ENCODE data around the gene TRIM45.
"Not testable (repeated sequence)": the region's sequence is repeated elsewhere in the genome, so short reads cannot be mapped to it uniquely, and the experiment has no call there.

TRIM45 gene, protein sequence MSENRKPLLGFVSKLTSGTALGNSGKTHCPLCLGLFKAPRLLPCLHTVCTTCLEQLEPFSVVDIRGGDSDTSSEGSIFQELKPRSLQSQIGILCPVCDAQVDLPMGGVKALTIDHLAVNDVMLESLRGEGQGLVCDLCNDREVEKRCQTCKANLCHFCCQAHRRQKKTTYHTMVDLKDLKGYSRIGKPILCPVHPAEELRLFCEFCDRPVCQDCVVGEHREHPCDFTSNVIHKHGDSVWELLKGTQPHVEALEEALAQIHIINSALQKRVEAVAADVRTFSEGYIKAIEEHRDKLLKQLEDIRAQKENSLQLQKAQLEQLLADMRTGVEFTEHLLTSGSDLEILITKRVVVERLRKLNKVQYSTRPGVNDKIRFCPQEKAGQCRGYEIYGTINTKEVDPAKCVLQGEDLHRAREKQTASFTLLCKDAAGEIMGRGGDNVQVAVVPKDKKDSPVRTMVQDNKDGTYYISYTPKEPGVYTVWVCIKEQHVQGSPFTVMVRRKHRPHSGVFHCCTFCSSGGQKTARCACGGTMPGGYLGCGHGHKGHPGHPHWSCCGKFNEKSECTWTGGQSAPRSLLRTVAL

DNA sequence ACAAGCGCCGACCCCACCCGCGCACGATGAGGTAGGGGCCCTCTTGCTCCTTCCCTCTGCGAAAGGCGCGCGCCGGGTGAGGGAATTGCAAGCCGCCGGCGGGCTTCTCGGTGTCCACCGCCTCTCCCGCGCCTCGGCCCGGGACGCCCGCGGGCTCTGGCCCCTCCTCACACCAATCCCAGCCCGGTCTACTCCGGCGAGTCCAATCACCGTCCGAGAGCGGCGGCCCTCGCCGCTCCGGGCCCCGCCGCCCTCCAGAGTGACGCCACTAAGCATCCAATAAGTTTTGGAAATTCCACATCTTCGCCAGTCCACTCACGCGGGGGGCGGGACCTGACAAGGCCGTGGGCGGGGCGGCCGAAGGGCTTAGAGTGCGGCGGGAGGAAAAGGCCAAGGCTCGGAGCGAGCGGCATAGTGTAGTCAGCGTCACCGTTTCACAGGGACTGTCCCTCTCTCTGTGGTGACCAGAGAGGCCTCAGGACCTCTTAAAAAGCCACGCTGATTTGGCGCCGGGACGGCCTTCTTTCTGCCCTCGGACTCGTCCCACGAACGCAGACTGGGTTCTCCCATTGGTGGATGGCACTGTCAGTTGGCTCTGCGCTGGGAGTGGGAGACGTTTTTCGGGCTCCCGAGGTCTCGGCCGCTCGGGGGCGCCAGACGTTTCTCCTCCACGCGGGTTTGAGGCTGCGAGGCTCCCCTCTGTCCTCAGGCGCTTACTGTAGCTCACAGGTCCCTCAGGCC is at the start of gene TRIM45:
Gene TRIM45, minus strand, starts transcription at position 161 of the 741 bp plus-strand sequence. CDS start 548 bp downstream, outside the sequence.
- in situ Hi-C loops (cut with MboI; ENCODE audit: low sequenced_read_pairs), result no loop called here

DNA sequence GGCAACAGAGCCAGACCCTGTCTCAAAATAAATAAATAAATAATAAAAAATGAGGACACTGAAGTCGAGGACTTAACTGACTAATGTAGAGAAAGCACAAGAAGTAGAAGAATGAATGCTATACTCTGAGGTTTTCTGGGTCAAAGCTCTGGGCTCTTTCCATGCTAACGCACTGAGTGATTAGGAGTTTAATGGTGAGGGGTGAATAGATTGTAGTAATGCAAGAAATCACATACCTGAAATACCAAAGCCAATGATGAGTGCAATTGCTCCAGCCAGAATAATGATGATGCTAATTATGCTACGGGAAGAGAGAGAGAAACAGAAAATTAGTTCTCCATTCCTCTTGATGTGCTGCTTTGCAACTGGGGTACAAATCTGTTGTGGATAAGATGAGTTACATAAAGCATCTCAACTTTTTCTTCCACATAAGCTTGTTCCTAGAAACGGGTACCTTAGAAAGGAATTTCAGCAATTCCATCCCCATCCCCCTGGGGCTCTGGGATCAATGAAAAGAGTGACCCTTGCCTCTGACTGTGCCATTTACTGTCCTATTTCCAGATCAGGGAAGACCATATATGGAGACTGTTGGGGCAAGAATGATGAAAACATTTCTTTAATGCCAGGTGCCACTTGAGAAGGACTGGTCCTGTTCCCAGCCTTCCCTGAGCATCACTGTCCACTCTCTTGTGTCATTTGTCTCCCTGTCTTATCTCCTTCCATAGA is 48.5 kb upstream of the TRIM45 start:
- in situ Hi-C loops (cut with MboI; ENCODE audit: low sequenced_read_pairs), result no loop called here

DNA sequence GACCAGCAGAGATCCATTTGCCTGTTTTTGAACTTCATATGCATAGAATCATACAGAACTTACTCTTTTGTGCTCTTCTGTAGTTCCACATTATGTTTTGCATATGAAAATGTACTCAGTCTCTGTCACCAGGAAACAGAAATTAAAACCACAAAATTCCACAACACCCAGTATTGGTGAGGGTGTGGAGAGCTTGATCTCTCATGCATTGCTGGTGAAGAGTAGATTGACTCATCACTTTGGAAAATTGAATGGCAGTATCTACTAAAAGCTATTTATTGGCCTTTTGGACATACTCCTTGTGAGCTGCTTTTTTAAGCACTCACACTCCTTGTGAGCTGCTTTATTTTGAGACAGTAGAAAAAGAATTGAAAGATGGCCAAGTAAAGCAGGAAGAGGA is 45.9 kb upstream of the TRIM45 start:
- in situ Hi-C loops (cut with MboI; ENCODE audit: low sequenced_read_pairs), result no loop called here

DNA sequence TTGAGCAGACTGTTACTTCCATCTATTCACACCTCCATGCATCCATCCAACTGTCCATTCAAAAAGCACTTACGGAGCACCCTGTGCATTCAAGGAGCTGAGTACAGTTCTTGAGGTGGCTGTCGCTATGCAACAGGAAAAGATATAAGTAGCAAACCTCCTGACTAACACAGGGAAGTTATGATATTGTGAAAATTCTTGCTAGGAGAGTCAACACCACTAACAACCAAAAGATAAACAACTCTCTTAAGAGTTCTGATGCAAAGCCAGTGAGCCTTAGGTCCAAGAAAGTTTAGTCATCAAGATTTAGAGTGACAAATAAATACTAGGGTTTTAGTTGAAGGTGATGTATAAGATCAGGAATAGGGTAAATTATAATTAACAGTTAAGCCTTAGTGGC is 44.5 kb upstream of the TRIM45 start:
- in situ Hi-C loops (cut with MboI; ENCODE audit: low sequenced_read_pairs), result no loop called here

DNA sequence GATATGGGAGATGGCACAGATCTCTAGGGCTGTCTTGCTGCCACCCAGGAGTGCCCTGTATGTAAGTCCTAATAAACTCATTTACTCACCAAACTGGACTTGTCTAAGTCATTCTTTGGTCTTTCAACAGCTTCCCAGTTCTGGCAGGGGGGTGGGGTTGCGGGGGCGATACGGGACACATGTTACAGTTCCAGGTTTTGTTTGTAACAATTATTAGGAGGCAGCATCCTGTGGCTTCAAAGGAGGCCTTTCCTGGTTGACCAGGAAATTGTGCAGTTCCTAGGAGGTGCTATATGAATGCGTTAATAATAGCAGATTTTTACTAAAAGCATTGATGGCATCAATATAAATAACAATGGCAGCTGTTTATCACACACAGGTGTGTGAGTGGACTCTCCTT is 42.7 kb upstream of the TRIM45 start:
- in situ Hi-C loops (cut with MboI; ENCODE audit: low sequenced_read_pairs), result no loop called here

DNA sequence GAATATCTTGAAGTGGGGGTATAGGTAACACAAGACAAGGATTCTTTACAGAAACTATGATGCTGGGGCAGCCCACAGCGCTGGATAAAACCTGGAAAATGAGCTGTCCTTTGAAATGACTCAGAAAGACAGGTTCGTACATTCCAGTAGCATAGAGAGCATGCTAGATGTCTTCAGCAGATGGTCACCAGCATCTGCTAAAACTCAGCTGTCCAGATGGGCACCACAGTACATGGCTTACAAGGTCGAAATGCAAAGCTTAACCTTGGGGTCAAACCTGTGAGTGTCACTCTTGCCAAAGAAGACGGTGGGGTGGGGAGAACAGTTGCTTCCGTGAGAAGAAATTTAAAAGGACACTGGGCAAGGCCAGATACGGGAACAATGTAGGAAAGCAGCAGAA is 41.3 kb upstream of the TRIM45 start:
- in situ Hi-C loops (cut with MboI; ENCODE audit: low sequenced_read_pairs), result no loop called here

DNA sequence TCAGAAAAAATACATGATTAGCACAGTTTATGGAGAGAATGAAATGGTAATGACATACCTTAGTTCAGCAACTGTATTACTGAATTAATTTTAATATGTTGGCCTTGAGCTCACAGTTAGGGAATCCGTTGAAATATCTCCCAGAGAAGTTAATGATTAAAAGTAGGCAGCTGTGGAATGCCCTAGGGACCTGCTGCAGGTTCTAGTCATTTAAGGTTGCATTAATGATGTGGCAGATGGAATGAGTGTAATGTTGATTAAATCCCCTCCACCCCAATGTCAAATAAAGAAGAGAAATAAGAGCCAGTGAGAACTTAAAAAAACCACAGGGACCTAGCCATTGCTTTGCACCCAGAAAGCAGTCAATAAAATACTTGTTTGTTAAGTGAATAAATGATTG is 40.3 kb upstream of the TRIM45 start:
- in situ Hi-C loops (cut with MboI; ENCODE audit: low sequenced_read_pairs), result no loop called here

DNA sequence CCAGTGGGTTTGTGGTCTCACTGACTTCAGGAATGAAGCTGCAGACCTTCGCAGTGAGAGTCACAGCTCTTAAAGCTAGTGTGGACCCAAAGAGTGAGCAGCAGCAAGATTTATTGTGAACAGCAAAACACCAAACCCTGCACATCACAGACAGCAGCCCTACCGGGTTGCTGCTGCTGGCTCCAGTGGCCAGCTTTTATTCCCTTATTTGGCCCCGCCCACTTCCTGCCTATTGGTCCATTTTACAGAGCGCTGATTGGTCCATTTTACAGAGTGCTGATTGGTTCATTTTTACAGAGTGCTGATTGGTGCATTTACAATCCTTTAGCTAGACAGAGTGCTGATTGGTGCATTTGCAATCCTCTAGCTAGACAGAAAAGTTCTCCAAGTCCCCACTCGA is 29.8 kb upstream of the TRIM45 start:
- in situ Hi-C loops (cut with MboI; ENCODE audit: low sequenced_read_pairs), result not testable (repeated sequence)

DNA sequence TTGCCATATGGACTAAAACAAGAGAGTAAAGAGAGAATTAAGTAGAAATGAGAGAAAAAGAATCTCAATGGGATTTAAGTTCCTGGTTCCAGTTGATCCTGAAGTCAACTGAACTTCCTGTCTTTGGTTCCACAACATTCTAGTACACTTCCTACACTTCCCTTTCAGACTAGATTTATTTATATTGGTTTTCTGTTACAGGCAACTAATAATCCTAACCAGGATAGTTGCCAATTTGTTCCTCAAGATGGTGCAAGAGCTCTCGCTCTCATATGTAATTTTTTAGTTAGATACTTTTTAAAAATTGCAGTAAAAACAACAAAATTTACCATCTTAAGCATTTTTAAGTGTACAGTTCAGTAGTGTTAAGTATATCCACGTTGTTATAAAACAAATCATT is 28.8 kb upstream of the TRIM45 start:
- in situ Hi-C loops (cut with MboI; ENCODE audit: low sequenced_read_pairs), result no loop called here

DNA sequence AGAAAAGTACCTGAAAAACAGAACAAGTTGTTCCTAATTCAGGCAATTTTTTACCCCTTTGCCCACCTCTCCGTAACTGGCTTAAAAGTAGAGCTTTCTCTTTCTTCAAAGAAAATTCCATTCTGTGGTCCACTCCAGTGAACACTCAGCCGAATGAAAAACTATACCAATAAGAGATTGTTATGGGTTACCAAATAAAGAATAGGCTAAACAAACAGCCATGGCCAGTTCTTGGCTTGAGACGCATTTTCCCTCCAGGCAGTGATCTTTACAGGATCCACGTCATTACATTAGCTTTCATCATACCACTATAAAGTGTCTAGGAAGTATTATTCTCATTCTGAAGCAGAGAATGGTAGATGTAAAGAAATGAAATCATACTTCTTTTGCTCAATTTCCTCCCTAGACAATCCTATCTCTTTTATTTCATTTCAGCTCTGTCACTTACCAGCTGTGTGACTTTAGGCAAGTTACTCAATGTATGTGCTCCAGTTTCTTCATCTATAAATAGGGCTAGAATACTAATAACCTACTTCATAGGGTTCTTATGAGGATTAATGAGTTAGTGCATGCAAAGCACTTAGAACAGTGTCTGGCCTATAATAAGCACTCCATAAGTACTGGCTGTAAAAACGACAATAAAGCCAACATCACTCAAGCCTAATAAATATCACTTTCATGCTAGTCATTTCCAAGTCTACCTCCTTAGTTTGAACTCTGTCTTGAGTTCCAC is 26.5 kb upstream of the TRIM45 start:
- in situ Hi-C loops (cut with MboI; ENCODE audit: low sequenced_read_pairs), result no loop called here

DNA sequence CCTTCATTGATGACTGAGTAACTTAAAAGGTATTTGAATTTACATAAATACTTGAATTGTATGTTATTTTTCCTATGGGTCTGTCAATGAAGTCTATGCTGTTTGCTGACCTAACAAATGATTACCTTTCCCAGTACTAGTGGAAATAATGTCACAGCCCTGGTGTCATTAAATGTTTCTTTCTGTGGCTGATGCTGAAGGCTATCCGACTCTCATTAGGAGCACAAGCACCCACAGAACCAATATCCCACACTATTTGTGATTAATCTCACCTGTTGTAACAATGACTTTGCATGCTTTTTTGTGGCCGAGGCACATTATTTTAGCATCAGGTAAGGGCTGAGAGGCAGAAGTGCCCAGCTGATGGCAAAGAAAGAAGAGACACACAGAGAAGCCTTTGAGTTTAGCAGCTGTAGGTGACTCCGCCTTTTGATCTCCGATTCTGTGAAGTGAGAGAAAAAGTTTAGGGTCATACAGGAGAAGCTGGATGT is 25.8 kb upstream of the TRIM45 start:
- in situ Hi-C loops (cut with MboI; ENCODE audit: low sequenced_read_pairs), result no loop called here

DNA sequence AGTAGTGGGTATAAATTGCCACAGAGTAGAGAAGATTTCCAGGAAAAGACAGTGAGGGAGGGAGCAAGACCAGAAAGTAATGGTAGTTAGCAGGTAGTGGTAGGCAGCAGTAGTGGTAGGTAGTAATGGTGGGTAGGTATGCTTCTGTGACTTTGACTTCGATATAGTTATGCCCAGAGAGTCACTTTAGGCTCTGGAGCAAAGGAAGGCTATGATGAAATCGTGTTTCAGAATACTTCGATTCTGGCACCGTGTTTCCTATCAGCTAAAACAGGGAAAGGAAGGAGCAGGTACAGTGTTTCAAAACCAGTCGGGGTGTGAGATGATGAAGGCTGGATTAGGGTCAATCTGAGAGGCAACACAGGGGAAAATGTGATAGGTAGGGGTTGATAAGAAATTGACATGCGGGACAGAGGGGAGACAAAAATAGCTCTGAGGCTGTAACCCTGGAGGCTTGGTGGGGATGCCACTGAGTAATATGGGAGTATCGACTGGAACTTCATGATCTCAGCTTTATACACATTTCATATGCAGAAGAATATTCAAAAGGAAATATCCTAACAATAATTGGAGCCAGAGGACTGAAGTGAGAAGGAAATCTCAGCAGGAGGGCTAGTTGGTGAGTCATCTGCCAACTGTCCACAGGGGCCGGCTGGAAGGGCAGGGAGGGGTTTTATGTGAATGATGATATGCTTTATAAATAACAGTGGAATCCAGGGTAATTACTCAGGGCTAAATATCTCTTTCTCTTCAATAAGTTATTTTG is 25.2 kb upstream of the TRIM45 start:
- in situ Hi-C loops (cut with MboI; ENCODE audit: low sequenced_read_pairs), result no loop called here

DNA sequence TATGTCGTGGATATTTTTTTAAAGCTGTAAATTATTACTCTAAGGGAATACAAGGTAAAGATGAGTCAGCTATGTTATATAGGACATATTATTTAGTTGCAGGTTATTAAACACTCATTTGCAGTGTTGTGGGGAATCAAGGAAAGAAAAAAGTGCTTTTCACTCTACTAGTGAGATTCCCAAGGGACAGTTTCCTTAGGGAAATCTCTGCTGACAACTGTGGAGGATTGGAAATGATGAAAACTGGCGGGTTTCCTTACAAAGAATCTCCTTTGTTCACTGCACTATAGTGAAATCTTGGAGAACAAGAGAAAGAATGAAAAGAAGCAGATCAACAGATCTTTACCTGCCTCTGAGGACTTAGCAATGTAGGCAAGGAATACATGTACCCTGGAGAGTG is 24.5 kb upstream of the TRIM45 start:
- in situ Hi-C loops (cut with MboI; ENCODE audit: low sequenced_read_pairs), result no loop called here

DNA sequence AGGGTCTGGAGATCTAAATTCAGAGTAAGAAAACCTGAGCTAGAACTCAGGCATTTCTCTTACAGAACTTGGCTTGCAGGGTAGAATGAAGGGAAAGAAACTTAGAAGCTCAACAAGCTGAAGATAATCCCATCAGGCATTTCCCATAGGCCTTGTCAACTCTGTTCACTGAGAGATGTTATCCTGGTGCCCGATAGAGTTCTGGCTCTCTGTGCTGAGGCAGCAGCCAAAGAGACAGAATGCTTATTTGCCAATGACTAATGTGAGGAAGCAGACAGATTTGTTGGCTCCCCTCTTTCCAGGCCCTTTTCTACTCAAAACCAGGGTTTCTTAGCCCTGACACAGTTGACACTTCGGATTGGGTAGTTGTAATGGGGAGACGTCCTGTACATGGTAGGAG is 22.3 kb upstream of the TRIM45 start:
- in situ Hi-C loops (cut with MboI; ENCODE audit: low sequenced_read_pairs), result no loop called here

DNA sequence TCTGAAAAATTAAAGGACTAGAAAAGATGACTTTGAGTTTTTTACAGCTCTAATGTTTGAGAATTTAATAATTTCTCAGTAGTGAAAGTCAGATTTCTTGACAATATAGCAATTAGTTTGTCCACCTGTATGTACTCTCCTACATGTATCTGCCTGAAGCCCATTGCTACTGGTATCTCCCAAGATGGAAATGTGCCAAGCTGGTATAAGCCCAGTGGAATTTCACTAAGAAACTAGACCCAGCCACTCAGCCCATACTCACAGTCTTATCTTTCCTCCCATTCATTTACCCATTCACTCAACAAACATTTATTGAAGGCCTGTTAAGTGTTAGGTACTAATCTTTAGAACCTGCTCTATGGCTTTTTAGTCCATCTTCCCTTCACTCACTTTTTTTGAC is 21.6 kb upstream of the TRIM45 start:
- in situ Hi-C loops (cut with MboI; ENCODE audit: low sequenced_read_pairs), result no loop called here

DNA sequence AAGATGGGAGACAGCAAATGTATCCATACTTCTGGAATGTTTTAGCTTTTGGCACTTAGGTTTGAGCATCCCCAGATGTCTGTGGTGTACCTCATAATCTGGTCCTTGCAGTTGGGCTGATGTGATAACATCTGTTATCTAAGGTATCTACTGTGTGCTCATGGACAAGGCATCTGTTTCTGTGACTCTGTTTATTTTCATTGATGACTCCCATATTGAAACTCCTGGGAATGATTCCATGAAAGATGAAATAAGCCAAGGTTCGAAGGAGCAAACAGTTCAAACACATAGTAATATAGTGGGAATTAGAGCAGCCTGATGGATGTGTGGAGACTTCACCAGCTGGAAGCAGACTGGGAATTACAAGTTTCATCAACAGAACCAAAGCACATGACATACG is 20.7 kb upstream of the TRIM45 start:
- in situ Hi-C loops (cut with MboI; ENCODE audit: low sequenced_read_pairs), result no loop called here

DNA sequence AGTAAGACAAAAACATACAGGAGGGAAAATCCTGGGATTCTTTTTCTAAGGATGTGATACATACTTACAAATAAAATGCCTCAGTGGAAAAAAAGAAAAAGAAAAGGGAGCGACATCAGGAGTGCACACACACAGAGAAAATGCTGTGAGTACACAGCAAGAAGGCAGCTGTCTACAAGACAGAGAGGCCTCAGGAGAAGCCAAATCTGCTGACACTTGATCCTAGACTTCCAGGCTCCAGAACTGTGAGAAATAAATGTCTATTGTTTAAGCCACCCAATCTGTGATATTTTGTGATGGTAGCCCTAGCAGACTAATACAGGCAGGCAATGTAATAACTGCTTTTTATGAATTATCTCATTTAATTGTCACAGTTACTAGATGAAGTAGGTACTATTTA is 17.0 kb upstream of the TRIM45 start:
- in situ Hi-C loops (cut with MboI; ENCODE audit: low sequenced_read_pairs), result no loop called here

DNA sequence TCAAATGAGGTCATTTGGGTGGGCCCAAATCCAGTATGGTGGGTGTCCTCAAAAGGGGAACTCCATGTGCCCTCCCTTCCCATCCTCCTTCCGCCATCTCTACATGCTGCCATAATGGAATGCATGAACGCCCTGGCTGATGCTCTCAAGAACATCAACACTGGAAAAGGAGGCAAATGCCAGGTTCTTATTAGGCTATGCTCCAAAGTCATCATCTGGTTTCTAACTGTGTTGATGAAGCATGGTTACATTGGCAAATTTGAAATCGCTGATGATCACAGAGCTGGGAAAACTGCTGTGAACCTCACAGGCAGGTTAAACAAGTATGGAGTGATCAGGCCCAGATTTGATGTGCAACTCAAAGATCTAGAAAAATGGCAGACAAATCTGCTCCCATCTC is 16.6 kb upstream of the TRIM45 start:
- in situ Hi-C loops (cut with MboI; ENCODE audit: low sequenced_read_pairs), result no loop called here

DNA sequence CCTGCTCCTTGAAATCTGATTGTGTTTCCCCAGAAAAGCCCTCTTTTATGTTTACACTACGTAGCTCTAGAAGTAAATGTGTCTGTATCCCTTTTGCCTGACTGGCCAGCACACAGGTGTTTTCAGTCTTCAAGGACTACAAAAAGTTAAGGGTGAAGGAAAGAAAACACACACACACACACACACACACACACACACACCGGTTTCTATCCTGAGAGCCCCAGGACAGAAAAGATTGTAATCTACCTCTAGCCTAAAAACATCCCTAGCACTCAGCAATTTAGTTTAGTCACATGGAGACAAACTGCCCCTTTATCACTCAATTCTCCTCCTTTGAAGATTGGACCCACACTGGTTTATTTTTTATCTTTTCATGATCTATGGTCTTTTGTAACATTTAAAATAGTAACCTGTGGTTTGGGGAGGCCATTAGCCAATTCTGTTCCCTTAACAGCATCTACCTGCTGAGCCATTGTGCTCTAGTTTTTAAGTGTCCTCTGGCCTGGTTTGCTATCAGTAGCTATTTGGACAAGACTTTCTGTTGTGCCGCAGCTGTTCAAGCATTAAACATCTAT is 15.8 kb upstream of the TRIM45 start:
- in situ Hi-C loops (cut with MboI; ENCODE audit: low sequenced_read_pairs), result no loop called here

All from HL-60/S4 (cell line).